ENCODE data around the gene USP22.
A peak's percentile ranks its signal among the peaks of the same experiment; 100 is the strongest.

The USP22 gene

GRCh38 chr17:21029515-21029914 is 13.3 kb downstream of the USP22 start:
- H3K4me3 ChIP-seq (ENCODE audit: low read depth, low read length): no peak overlapping the region
- no peak for DNase-seq (ENCODE audit: low read depth)
- TF ChIP-seq CTCF (conservative IDR thresholded peaks at IDR 0.05; ENCODE audit: low read depth, low read length): no peak

- DNase-seq (ENCODE audit: low read depth): peak; percentile 81
- no peak for TF ChIP-seq CTCF (conservative IDR thresholded peaks at IDR 0.05; ENCODE audit: low read depth, low read length)
These were observed 13.8 kb downstream of the USP22 start for GRCh38 chr17:21029036-21029435.

GRCh38 chr17:21028192-21028591 is 14.6 kb downstream of the USP22 start:
- no peak overlapping the region for H3K4me3 ChIP-seq (ENCODE audit: low read depth, low read length)
- no peak for DNase-seq (ENCODE audit: low read depth)
- no peak for TF ChIP-seq CTCF (conservative IDR thresholded peaks at IDR 0.05; ENCODE audit: low read depth, low read length)

More at GRCh38 chr17:21029036-21029435, 13.8 kb downstream of the USP22 start:
- H3K4me3 ChIP-seq (ENCODE audit: low read depth, low read length): no peak overlapping the region

GRCh38 chr17:21027031-21027430 is 15.8 kb downstream of the USP22 start:
- no peak overlapping the region for H3K4me3 ChIP-seq (ENCODE audit: low read depth, low read length)
- no peak for TF ChIP-seq CTCF (conservative IDR thresholded peaks at IDR 0.05; ENCODE audit: low read depth, low read length)
- no peak for DNase-seq (ENCODE audit: low read depth)

GRCh38 chr17:21025451-21025850 is 17.4 kb downstream of the USP22 start:
- no peak for TF ChIP-seq CTCF (conservative IDR thresholded peaks at IDR 0.05; ENCODE audit: low read depth, low read length)
- no peak overlapping the region for H3K4me3 ChIP-seq (ENCODE audit: low read depth, low read length)
- no peak for DNase-seq (ENCODE audit: low read depth)

- no peak for TF ChIP-seq CTCF (conservative IDR thresholded peaks at IDR 0.05; ENCODE audit: low read depth, low read length)
- no peak overlapping the region for H3K4me3 ChIP-seq (ENCODE audit: low read depth, low read length)
- DNase-seq (ENCODE audit: low read depth): no peak
These were observed 18.8 kb downstream of the USP22 start for GRCh38 chr17:21024024-21024423.

GRCh38 chr17:21021208-21021803 is 21.5 kb downstream of the USP22 start:
- no peak overlapping the region for H3K4me3 ChIP-seq (ENCODE audit: low read depth, low read length)

More at GRCh38 chr17:21021208-21021803, 21.5 kb downstream of the USP22 start:
- no peak for TF ChIP-seq CTCF (conservative IDR thresholded peaks at IDR 0.05; ENCODE audit: low read depth, low read length)
- DNase-seq (ENCODE audit: low read depth): no peak
